ENCODE measurements around the gene TTC9C. TPM values are rescaled to one million over a fixed set of nuclear protein-coding genes. Genes with fewer than 3 reads are reported as not detected.
A peak's percentile ranks its signal among the peaks of the same experiment; 100 is the strongest.
"Not testable (repeated sequence)": the region's sequence is repeated elsewhere in the genome, so short reads cannot be mapped to it uniquely, and the experiment has no call there.

TTC9C gene
- total RNA-seq, 3 donors from 2014 or later, result 19.2 to 26.2 (median 25.8) TPM

DNA sequence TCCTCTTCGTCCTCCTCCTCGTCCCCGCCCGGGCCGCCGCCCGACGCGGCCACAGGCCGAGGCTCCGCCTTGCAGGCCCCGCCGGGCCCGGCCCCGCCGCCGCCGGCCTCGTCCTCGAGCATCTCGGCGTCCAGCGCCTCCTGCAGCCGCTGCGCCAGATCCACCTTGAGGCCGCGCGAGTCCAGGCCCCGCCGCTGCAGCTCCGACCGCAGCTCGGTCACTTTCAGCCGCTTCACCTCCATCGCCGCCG is 1.4 kb upstream of the TTC9C start:
- H3K36me3 ChIP-seq, result peaks cover under 1% of the 10 kb centered on the region
- H3K4me3 ChIP-seq, result peak overlapping the region; percentile 86 to 98 (median 92)
- no peak for TF ChIP-seq POLR2AphosphoS5 (IDR thresholded peaks at IDR 0.05)
- no peak for TF ChIP-seq POLR2A (IDR thresholded peaks at IDR 0.05)
- TF ChIP-seq, protein P1, sequence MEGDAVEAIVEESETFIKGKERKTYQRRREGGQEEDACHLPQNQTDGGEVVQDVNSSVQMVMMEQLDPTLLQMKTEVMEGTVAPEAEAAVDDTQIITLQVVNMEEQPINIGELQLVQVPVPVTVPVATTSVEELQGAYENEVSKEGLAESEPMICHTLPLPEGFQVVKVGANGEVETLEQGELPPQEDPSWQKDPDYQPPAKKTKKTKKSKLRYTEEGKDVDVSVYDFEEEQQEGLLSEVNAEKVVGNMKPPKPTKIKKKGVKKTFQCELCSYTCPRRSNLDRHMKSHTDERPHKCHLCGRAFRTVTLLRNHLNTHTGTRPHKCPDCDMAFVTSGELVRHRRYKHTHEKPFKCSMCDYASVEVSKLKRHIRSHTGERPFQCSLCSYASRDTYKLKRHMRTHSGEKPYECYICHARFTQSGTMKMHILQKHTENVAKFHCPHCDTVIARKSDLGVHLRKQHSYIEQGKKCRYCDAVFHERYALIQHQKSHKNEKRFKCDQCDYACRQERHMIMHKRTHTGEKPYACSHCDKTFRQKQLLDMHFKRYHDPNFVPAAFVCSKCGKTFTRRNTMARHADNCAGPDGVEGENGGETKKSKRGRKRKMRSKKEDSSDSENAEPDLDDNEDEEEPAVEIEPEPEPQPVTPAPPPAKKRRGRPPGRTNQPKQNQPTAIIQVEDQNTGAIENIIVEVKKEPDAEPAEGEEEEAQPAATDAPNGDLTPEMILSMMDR (IDR thresholded peaks at IDR 0.05), result no peak
- H3K4me1 ChIP-seq, result peaks cover 3 to 18% of the 10 kb centered on the region in 2 donors
- H3K27me3 ChIP-seq, result no peaks in the 10 kb centered on the region
- DNase-seq (ENCODE audit: low spot score in 2 of 2), result no peak
- H3K27ac ChIP-seq, result peak overlapping the region; percentile 93 to 97
- H3K9me3 ChIP-seq, result no peaks in the 10 kb centered on the region
- intact Hi-C loops (cut with DNase I; ENCODE audit: low total_unique reads), result no loop called here

DNA sequence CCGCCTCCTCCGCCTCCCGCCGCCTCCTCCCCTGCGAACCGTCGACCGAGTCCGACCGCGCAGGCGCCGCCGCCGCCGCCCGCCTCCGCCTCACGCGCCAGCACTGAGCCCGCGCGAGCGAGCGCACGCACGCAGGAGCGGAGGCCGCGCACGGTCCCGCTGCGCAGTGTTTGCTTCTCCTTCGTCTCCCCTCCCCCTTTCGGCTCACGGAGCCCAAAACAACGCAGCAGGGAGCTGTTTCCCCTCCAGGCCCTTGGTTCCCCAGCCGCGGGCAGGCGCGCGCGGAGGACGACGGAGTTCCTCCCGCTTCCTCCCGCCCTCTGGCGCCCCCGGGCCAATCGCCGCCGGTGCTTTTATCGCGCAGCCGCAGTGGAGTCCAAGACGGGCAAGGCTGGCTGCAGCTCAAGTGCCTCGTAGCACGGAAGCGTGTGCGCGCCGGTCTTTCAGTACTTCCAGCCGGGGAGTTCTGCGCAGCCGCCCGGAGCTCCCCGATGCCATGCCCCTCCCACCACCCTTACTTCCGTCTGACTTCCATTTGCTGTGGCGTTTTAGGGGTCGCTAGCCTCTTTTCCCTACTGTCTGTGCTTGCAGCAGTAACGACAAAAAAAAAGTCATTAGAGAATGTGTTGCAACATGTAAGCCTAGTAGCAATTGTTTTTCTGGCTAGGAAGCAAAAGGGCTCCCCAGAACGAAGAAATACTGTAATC is 968 bp upstream of the TTC9C start, which contains the start of gene HNRNPUL2:
Gene HNRNPUL2 (minus strand): TSS at position 293 of the 707 bp plus-strand sequence. CDS start 301 bp downstream, outside the sequence.
- TF ChIP-seq POLR2AphosphoS5 (IDR thresholded peaks at IDR 0.05), result peak; percentile 92 to 97 (median 96)
- TF ChIP-seq, protein P1 (IDR thresholded peaks at IDR 0.05), result no peak
- peak; percentile 95 for TF ChIP-seq POLR2A (IDR thresholded peaks at IDR 0.05)
- no peaks in the 10 kb centered on the region for H3K9me3 ChIP-seq
- intact Hi-C loops (cut with DNase I; ENCODE audit: low total_unique reads), result no loop called here
- H3K36me3 ChIP-seq, result no peaks in the 10 kb centered on the region
- H3K4me1 ChIP-seq, result peaks cover 3 to 18% of the 10 kb centered on the region in 2 donors
- DNase-seq (ENCODE audit: low spot score in 2 of 2), result peak; percentile 96
- no peaks in the 10 kb centered on the region for H3K27me3 ChIP-seq
- peak within 1 kb of the TSS; percentile 93 to 97 for H3K27ac ChIP-seq
- H3K4me3 ChIP-seq, result peak within 1 kb of the TSS; percentile 86 to 98 (median 92)

DNA sequence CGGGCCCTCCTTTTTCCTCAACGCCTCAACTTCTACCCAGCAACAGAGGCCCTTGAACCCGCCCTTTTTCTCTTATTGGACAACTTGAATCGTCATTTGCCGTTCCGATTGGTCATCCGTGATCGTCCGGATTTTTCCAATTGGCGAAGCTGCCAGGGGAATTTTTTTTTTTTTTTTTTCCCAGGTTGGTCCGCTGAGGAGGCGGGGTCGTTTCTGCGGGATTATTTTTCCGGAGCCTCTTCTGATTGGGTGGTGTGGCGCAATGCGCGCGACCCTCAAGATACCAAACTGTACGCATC is 465 bp upstream of the TTC9C start:
- Histone ChIP-seq H3K4me3 (peak overlapping the region; percentile 86 to 98 (median 92)), H3K36me3 (no peaks in the 10 kb centered on the region), H3K4me1 (peaks cover 3 to 18% of the 10 kb centered on the region in 2 donors), H3K9me3 (no peaks in the 10 kb centered on the region), H3K27me3 (no peaks in the 10 kb centered on the region), H3K27ac (peak overlapping the region; percentile 93 to 97)
- intact Hi-C loops (cut with DNase I; ENCODE audit: low total_unique reads), result no loop called here
- peak; percentile 74 to 90 for DNase-seq (ENCODE audit: low spot score in 2 of 2)
- TF ChIP-seq POLR2A (IDR thresholded peaks at IDR 0.05) (no peak), POLR2AphosphoS5 (IDR thresholded peaks at IDR 0.05) (no peak)
- TF ChIP-seq, protein P1 (IDR thresholded peaks at IDR 0.05), result no peak

DNA sequence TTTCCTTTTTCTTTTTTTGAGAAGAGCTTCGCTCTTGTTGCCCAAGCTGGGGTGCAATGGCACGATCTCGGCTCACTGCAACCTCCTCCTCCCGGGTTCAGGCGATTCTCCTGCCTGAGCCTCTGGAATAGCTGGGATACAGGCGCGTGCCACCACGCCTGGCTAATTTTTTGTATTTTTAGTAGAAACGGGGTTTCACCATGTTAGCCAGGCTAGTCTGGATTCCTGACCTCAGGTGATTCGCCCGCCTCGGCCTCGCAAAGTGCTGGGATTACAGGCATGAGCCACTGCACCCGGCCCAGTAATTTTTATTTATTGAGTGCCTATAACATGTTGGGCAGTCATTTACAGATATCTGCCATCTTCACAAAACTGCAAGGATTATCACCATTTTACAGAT is 1.8 kb downstream of the TTC9C start:
- intact Hi-C loops (cut with DNase I; ENCODE audit: low total_unique reads); DNase-seq (ENCODE audit: low spot score in 2 of 2); H3K27me3 ChIP-seq; H3K9me3 ChIP-seq; H3K4me1 ChIP-seq; H3K36me3 ChIP-seq: not testable (repeated sequence)
- Histone ChIP-seq H3K4me3 (peak overlapping the region in 2 of 3 donors; percentile 86 to 98), H3K27ac (peak overlapping the region; percentile 1 to 36)

DNA sequence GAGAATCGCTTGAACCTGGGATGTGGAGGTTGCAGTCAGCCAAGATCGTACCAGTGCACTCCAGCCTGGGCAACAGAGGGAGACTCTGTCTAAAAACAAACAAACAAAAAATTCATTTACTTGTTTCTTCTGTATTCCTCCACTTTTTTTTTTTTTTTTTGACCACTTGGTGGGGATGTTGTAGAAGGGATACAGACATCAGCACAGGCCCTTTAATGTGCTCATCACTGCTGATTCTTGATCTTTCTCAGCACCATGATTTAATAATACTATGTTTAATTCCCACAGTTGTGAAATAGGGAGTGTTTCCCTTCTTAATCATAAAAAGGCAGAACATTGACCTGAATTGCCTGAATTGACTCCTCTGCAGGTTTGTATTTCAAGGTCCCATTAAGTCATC is 4.5 kb downstream of the TTC9C start:
- Histone ChIP-seq H3K27me3 (no peaks in the 10 kb centered on the region), H3K27ac (no peak overlapping the region), H3K36me3 (no peaks in the 10 kb centered on the region), H3K4me3 (no peak overlapping the region), H3K4me1 (peaks cover 3 to 10% of the 10 kb centered on the region in 2 donors), H3K9me3 (no peaks in the 10 kb centered on the region)
- TF ChIP-seq POLR2A (IDR thresholded peaks at IDR 0.05) (no peak), POLR2AphosphoS5 (IDR thresholded peaks at IDR 0.05) (no peak)
- TF ChIP-seq, protein P1 (IDR thresholded peaks at IDR 0.05), result no peak
- no peak for DNase-seq (ENCODE audit: low spot score in 2 of 2)
- intact Hi-C loops (cut with DNase I; ENCODE audit: low total_unique reads), result no loop called here

Measured in breast epithelium (tissue), 4 donors.